GM23338 (cell line): ENCODE measurements around the gene SLC30A5. TPM values are rescaled to one million over a fixed set of nuclear protein-coding genes. Genes with fewer than 3 reads are reported as not detected.

Experiments used
- ATAC-seq: fragments of 200-7000 bp; cut with Tn5 transposase; 3 replicates; pipeline ENCODE4 v1.9.1; 2020
- DNase-seq: peaks from one replicate; pipeline ENCODE4 v3.0.0-alpha.2; 2015; ENCODE audit warnings: low spot score
- H2AFZ ChIP-seq: fragments of 200-600 bp; sonication (generic); 2 replicates; pipeline ENCODE4 v1.8.0; 2016; ENCODE audit warnings: antibody characterized with exemption, mild to moderate bottlenecking, moderate library complexity
- H3F3A ChIP-seq: fragments of 200-600 bp; sonication (generic); replicated peaks from 2 replicates; pipeline ENCODE4 v1.8.0; 2017; ENCODE audit warnings: antibody characterized with exemption, mixed run types, low read depth
- H3K27ac ChIP-seq: fragments of 200-600 bp; sonication (generic); 2 replicates; pipeline ENCODE4 v1.6.1; 2016; ENCODE audit warnings: low read depth
- H3K27me3 ChIP-seq: fragments of 200-600 bp; sonication (generic); 2 replicates; pipeline ENCODE4 v1.8.0; 2016; ENCODE audit warnings: mild to moderate bottlenecking, mixed run types, moderate library complexity; ENCODE audit not compliant: insufficient read depth
- H3K36me3 ChIP-seq: fragments of 200-600 bp; sonication (generic); 2 replicates; pipeline ENCODE4 v1.8.0; 2016; ENCODE audit warnings: mild to moderate bottlenecking; ENCODE audit not compliant: insufficient read depth
- H3K4me1 ChIP-seq: fragments of 200-600 bp; sonication (generic); 2 replicates; pipeline ENCODE4 v1.8.0; 2016; ENCODE audit warnings: mild to moderate bottlenecking, moderate library complexity; ENCODE audit not compliant: insufficient read depth
- H3K4me2 ChIP-seq: fragments of 200-600 bp; sonication (generic); 2 replicates; pipeline ENCODE4 v1.7.1; 2017; ENCODE audit warnings: mixed run types
- H3K4me3 ChIP-seq: fragments of 200-600 bp; sonication (generic); 2 replicates; pipeline ENCODE4 v1.6.1; 2016; ENCODE audit warnings: mixed run types
- H3K79me2 ChIP-seq: fragments of 200-600 bp; sonication (generic); replicated peaks from 2 replicates; pipeline ENCODE4 v1.8.0; 2017; ENCODE audit warnings: mild to moderate bottlenecking; ENCODE audit not compliant: insufficient read depth
- H3K9me2 ChIP-seq: fragments of 200-600 bp; sonication (generic); 2 replicates; pipeline ENCODE4 v1.8.0; 2017; ENCODE audit not compliant: insufficient read depth
- H4K20me1 ChIP-seq: fragments of 200-600 bp; sonication (generic); replicated peaks from 2 replicates; pipeline ENCODE4 v1.8.0; 2017; ENCODE audit warnings: mild to moderate bottlenecking; ENCODE audit not compliant: insufficient read depth
- H3K27ac Mint-ChIP-seq: 2 replicates; pipeline ENCODE4 v1.8.0; 2020; ENCODE audit warnings: inconsistent platforms, mild to moderate bottlenecking, moderate library complexity, mixed read lengths
- H3K27me3 Mint-ChIP-seq: 3 replicates; pipeline ENCODE4 v1.8.0; 2022; ENCODE audit warnings: low read depth, mild to moderate bottlenecking, moderate library complexity, mixed read lengths, inconsistent platforms; ENCODE audit not compliant: insufficient read depth, poor library complexity
- H3K36me3 Mint-ChIP-seq: 3 replicates; pipeline ENCODE4 v1.8.0; 2021; ENCODE audit warnings: low read depth, mild to moderate bottlenecking, inconsistent platforms, moderate library complexity, mixed read lengths
- H3K4me1 Mint-ChIP-seq: 3 replicates; pipeline ENCODE4 v1.8.0; 2020; ENCODE audit warnings: mild to moderate bottlenecking, inconsistent platforms, mixed read lengths
- H3K4me3 Mint-ChIP-seq: 3 replicates; pipeline ENCODE4 v1.8.0; 2021; ENCODE audit warnings: moderate library complexity, mild to moderate bottlenecking, inconsistent platforms, mixed read lengths
- H3K9me3 Mint-ChIP-seq: 3 replicates; pipeline ENCODE4 v1.8.0; 2020; ENCODE audit warnings: moderate library complexity, mild to moderate bottlenecking, inconsistent platforms, mixed read lengths
- CREB1 ChIP-seq: fragments of 250-450 bp; sonication (Bioruptor Pico); IDR thresholded peaks from 2 replicates; pipeline ENCODE4 v1.5.0; 2020; ENCODE audit warnings: low read depth, mild to moderate bottlenecking, moderate library complexity
- EZH2 ChIP-seq: fragments of 200-600 bp; sonication (generic); IDR thresholded peaks from one replicate; pipeline ENCODE4 v1.8.0; 2017; ENCODE audit warnings: antibody characterized with exemption, mild to moderate bottlenecking, low read depth; ENCODE audit not compliant: unreplicated experiment
- EZH2phosphoT487 ChIP-seq: fragments of 200-600 bp; sonication (generic); IDR thresholded peaks from one replicate; pipeline ENCODE4 v1.8.1; 2018; ENCODE audit warnings: antibody characterized with exemption; ENCODE audit not compliant: unreplicated experiment
- JUNB ChIP-seq: IDR thresholded peaks from one replicate; pipeline ENCODE4 v1.6.1; 2016; ENCODE audit warnings: antibody characterized with exemption; ENCODE audit not compliant: unreplicated experiment
- NANOG ChIP-seq: IDR thresholded peaks from 2 replicates; pipeline ENCODE4 v1.6.1; 2016; ENCODE audit warnings: antibody characterized with exemption, borderline replicate concordance
- POLR2AphosphoS5 ChIP-seq: IDR thresholded peaks from 2 replicates; pipeline ENCODE4 v1.6.1; 2016; ENCODE audit warnings: antibody characterized with exemption, low read depth
- STAT1 ChIP-seq: IDR thresholded peaks from one replicate; pipeline ENCODE4 v1.6.1; 2016; ENCODE audit warnings: antibody characterized with exemption; ENCODE audit not compliant: unreplicated experiment
- ZNF331 ChIP-seq: fragments of 250-450 bp; sonication (Bioruptor Pico); IDR thresholded peaks from 2 replicates; pipeline ENCODE4 v1.5.0; 2020; ENCODE audit warnings: low read depth, mild to moderate bottlenecking, moderate library complexity
- polyA plus RNA-seq: library from polyadenylated mRNA; unstranded; fragments of >200 nt; fragmentation: Nextera tagmentation; extraction: Ambion mirVana; gene quantifications from 2 replicates; pipeline ENCODE4 v1.2.1, GENCODE V29; 2016
- total RNA-seq: library from RNA; depleted of rRNA; stranded (reverse); fragments of >200 nt; shearing (Covaris generic); gene quantifications from 2 replicates; pipeline ENCODE4 v1.2.3, GENCODE V29; 2014
- TF ChIP-seq, protein P1 (sequence below): IDR thresholded peaks from one replicate; pipeline ENCODE4 v1.6.1; 2018; ENCODE audit warnings: antibody characterized with exemption; ENCODE audit not compliant: unreplicated experiment
- TF ChIP-seq, protein P2 (sequence below), 2 experiments: fragments of 200-600 bp in 1 of 2; sonication (generic) in 1 of 2; conservative IDR thresholded peaks; 2 replicates each; pipeline versions ENCODE4 v1.5.1 to v1.6.1; 2016 to 2017; ENCODE audit warnings: antibody characterized with exemption in 2 of 2, low read depth in 2 of 2, mild to moderate bottlenecking in 2 of 2, moderate library complexity in 1 of 2
- TF ChIP-seq, protein P3 (sequence below): IDR thresholded peaks from 2 replicates; pipeline ENCODE4 v1.6.1; 2016; ENCODE audit warnings: antibody characterized with exemption

SLC30A5 gene
- total and polyA plus RNA-seq, 2 experiments from 2014 or later, result 38.2 to 43.2 TPM

DNA sequence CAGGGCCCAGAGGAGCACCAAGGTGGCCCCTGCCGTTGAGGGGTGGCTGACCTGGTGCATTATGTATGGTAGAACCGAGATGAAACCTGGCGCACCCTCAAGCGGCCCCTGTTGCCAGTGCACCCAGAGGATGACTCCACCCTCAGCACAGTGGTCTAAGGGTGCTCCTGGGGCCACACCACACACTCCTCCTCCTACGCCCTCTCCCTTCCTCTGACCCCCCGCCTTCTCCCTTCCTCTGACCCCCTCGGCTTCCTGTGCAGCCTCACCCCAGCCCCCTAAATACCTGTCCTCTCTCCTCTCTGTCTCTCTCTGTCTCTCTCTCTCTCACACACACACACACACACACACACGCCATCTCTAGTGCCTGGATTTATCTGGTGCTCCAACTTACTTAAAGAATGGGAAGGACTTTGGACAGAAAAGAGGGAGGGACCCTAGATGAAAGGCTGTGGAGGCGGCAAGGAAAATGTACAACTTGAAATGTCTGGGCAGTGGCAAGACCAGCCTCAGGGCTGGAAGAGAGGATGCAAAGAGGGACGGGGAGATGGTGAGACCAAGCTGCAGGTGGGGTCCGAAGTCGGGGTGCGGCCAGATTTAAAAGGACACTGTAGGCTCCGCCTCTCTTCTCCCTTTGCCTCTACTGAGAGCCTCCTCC lies 18.2 kb upstream of the SLC30A5 start:
- Mint-ChIP-seq H3K27me3 (peaks cover 6% of the 10 kb centered on the region), H3K9me3 (no peaks in the 10 kb centered on the region), H3K27ac (no peak overlapping the region), H3K4me1 (no peaks in the 10 kb centered on the region; the same call in 2 of the 3 replicates), H3K36me3 (no peaks in the 10 kb centered on the region), H3K4me3 (no peak overlapping the region)
- H2AFZ ChIP-seq, result peak overlapping the region; percentile 63; the same call in 1 of the 2 replicates
- DNase-seq, result no peak
- no peaks in the 10 kb centered on the region for H3K27me3 ChIP-seq
- H3K4me2 ChIP-seq, result no peak overlapping the region
- no peak overlapping the region for H3K4me3 ChIP-seq
- no peaks in the 10 kb centered on the region for H3F3A ChIP-seq
- no peaks in the 10 kb centered on the region for H3K4me1 ChIP-seq
- no peaks in the 10 kb centered on the region for H3K36me3 ChIP-seq
- H3K9me2 ChIP-seq, result no peaks in the 10 kb centered on the region
- TF ChIP-seq STAT1 (no peak), JUNB (no peak), EZH2phosphoT487 (no peak), NANOG (no peak), EZH2 (no peak), CREB1 (CRISPR knock-in tag) (no peak), ZNF331 (CRISPR knock-in tag) (no peak), POLR2AphosphoS5 (no peak)
- TF ChIP-seq, protein P1, sequence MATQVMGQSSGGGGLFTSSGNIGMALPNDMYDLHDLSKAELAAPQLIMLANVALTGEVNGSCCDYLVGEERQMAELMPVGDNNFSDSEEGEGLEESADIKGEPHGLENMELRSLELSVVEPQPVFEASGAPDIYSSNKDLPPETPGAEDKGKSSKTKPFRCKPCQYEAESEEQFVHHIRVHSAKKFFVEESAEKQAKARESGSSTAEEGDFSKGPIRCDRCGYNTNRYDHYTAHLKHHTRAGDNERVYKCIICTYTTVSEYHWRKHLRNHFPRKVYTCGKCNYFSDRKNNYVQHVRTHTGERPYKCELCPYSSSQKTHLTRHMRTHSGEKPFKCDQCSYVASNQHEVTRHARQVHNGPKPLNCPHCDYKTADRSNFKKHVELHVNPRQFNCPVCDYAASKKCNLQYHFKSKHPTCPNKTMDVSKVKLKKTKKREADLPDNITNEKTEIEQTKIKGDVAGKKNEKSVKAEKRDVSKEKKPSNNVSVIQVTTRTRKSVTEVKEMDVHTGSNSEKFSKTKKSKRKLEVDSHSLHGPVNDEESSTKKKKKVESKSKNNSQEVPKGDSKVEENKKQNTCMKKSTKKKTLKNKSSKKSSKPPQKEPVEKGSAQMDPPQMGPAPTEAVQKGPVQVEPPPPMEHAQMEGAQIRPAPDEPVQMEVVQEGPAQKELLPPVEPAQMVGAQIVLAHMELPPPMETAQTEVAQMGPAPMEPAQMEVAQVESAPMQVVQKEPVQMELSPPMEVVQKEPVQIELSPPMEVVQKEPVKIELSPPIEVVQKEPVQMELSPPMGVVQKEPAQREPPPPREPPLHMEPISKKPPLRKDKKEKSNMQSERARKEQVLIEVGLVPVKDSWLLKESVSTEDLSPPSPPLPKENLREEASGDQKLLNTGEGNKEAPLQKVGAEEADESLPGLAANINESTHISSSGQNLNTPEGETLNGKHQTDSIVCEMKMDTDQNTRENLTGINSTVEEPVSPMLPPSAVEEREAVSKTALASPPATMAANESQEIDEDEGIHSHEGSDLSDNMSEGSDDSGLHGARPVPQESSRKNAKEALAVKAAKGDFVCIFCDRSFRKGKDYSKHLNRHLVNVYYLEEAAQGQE, result no peak
- TF ChIP-seq, protein P2, sequence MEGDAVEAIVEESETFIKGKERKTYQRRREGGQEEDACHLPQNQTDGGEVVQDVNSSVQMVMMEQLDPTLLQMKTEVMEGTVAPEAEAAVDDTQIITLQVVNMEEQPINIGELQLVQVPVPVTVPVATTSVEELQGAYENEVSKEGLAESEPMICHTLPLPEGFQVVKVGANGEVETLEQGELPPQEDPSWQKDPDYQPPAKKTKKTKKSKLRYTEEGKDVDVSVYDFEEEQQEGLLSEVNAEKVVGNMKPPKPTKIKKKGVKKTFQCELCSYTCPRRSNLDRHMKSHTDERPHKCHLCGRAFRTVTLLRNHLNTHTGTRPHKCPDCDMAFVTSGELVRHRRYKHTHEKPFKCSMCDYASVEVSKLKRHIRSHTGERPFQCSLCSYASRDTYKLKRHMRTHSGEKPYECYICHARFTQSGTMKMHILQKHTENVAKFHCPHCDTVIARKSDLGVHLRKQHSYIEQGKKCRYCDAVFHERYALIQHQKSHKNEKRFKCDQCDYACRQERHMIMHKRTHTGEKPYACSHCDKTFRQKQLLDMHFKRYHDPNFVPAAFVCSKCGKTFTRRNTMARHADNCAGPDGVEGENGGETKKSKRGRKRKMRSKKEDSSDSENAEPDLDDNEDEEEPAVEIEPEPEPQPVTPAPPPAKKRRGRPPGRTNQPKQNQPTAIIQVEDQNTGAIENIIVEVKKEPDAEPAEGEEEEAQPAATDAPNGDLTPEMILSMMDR (conservative IDR thresholded peaks at IDR 0.05; ENCODE audit: low read depth in 2 of 2), result no peak
- TF ChIP-seq, protein P3, sequence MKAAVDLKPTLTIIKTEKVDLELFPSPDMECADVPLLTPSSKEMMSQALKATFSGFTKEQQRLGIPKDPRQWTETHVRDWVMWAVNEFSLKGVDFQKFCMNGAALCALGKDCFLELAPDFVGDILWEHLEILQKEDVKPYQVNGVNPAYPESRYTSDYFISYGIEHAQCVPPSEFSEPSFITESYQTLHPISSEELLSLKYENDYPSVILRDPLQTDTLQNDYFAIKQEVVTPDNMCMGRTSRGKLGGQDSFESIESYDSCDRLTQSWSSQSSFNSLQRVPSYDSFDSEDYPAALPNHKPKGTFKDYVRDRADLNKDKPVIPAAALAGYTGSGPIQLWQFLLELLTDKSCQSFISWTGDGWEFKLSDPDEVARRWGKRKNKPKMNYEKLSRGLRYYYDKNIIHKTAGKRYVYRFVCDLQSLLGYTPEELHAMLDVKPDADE, result no peak
- no peaks in the 10 kb centered on the region for H4K20me1 ChIP-seq
- ATAC-seq, result no peak
- no peak overlapping the region for H3K27ac ChIP-seq
- no peaks in the 10 kb centered on the region for H3K79me2 ChIP-seq
